HEK293 (cell line): Measurements from ENCODE around the gene SOX13.

ENCODE experiments used
- CTCF ChIA-PET: fragments of 350-600 bp; formaldehyde crosslinking; extraction: SDS; loops from one replicate; lab custom pipeline; 2021; ENCODE audit warnings: antibody characterized with exemption; lab: Yijun Ruan, JAX
- POLR2A ChIA-PET: fragments of 300-600 bp; formaldehyde crosslinking; extraction: SDS; loops from one replicate; lab custom pipeline; 2020; ENCODE audit warnings: antibody characterized with exemption, inconsistent platforms; lab: Yijun Ruan, JAX
- H3K27ac ChIP-seq: fragments of 200-500 bp; sonication (Bioruptor generic); 2 replicates; pipeline ENCODE4 v1.5.1; 2014; ENCODE audit warnings: low read depth, low read length, control low read depth, inconsistent platforms; ENCODE audit errors: extremely low read depth
- H3K36me3 ChIP-seq, 2 experiments: fragments of 200-500 bp in 1 of 2; sonication (Bioruptor generic) in 1 of 2; 1 replicate in 1 of 2; 2 replicates in 1 of 2; pipeline ENCODE4 v1.5.1; 2014 to 2017; ENCODE audit warnings: inconsistent platforms in 2 of 2, low read length in 2 of 2; ENCODE audit not compliant: control insufficient read depth in 2 of 2, insufficient read depth in 1 of 2
- H3K4me1 ChIP-seq: fragments of 200-500 bp; sonication (Bioruptor generic); 2 replicates; pipeline ENCODE4 v1.5.1; 2014; ENCODE audit warnings: mild to moderate bottlenecking, low read length, inconsistent platforms; ENCODE audit not compliant: control insufficient read depth, insufficient read depth
- H3K4me3 ChIP-seq: 2 replicates; pipeline ENCODE4 v1.5.1; 2011; ENCODE audit warnings: low read depth, mild to moderate bottlenecking, control low read depth, low read length, moderate library complexity
- H3K9me3 ChIP-seq: fragments of 200-500 bp; sonication (Bioruptor generic); 2 replicates; pipeline ENCODE4 v1.5.1; 2014; ENCODE audit warnings: low read depth, low read length, inconsistent platforms; ENCODE audit not compliant: control insufficient read depth, insufficient read depth
- AEBP2 ChIP-seq: fragments of 450-650 bp; formaldehyde crosslinking; IDR thresholded peaks from 2 replicates; pipeline ENCODE4 v1.5.1; 2016; ENCODE audit warnings: missing biosample characterization, missing genetic modification characterization, borderline replicate concordance
- FEZF1 ChIP-seq: fragments of 450-650 bp; formaldehyde crosslinking; IDR thresholded peaks from 2 replicates; pipeline ENCODE4 v1.5.1; 2016; ENCODE audit warnings: missing biosample characterization, missing genetic modification characterization
- GFI1B ChIP-seq: fragments of 450-650 bp; formaldehyde crosslinking; IDR thresholded peaks from 2 replicates; pipeline ENCODE4 v1.5.1; 2016; ENCODE audit warnings: missing biosample characterization, missing genetic modification characterization
- GLIS1 ChIP-seq: fragments of 450-650 bp; formaldehyde crosslinking; IDR thresholded peaks from 2 replicates; pipeline ENCODE4 v1.5.1; 2016; ENCODE audit warnings: missing biosample characterization, missing genetic modification characterization
- HIC1 ChIP-seq: fragments of 450-650 bp; formaldehyde crosslinking; IDR thresholded peaks from 2 replicates; pipeline ENCODE4 v1.5.1; 2016; ENCODE audit warnings: missing biosample characterization, missing genetic modification characterization
- OVOL3 ChIP-seq: fragments of 450-650 bp; formaldehyde crosslinking; IDR thresholded peaks from 2 replicates; pipeline ENCODE4 v1.5.1; 2016; ENCODE audit warnings: missing biosample characterization, missing genetic modification characterization
- SALL2 ChIP-seq: fragments of 450-650 bp; formaldehyde crosslinking; IDR thresholded peaks from 2 replicates; pipeline ENCODE4 v1.5.0; 2017; ENCODE audit warnings: missing biosample characterization, mild to moderate bottlenecking, missing genetic modification characterization, borderline replicate concordance
- ZBTB17 ChIP-seq: fragments of 450-650 bp; formaldehyde crosslinking; IDR thresholded peaks from 2 replicates; pipeline ENCODE4 v1.5.1; 2016; ENCODE audit warnings: missing biosample characterization, missing genetic modification characterization
- ZNF157 ChIP-seq: fragments of 450-650 bp; formaldehyde crosslinking; IDR thresholded peaks from 2 replicates; pipeline ENCODE4 v1.5.1; 2016; ENCODE audit warnings: missing biosample characterization, missing genetic modification characterization
- ZNF16 ChIP-seq: fragments of 450-650 bp; formaldehyde crosslinking; IDR thresholded peaks from 2 replicates; pipeline ENCODE4 v1.5.1; 2016; ENCODE audit warnings: low read depth, missing biosample characterization, missing genetic modification characterization
- ZNF19 ChIP-seq: fragments of 450-650 bp; formaldehyde crosslinking; IDR thresholded peaks from 2 replicates; pipeline ENCODE4; 2016; ENCODE audit warnings: missing biosample characterization, missing genetic modification characterization, low read depth
- ZNF214 ChIP-seq: fragments of 450-650 bp; formaldehyde crosslinking; IDR thresholded peaks from 2 replicates; pipeline ENCODE4 v1.5.1; 2017; ENCODE audit warnings: missing biosample characterization, mild to moderate bottlenecking, missing genetic modification characterization, borderline replicate concordance
- ZNF341 ChIP-seq: fragments of 450-650 bp; formaldehyde crosslinking; IDR thresholded peaks from 2 replicates; pipeline ENCODE4; 2016; ENCODE audit warnings: low read depth, missing biosample characterization, missing genetic modification characterization
- ZNF350 ChIP-seq: fragments of 450-650 bp; formaldehyde crosslinking; IDR thresholded peaks from 2 replicates; pipeline ENCODE4 v1.5.0; 2017; ENCODE audit warnings: missing biosample characterization, mild to moderate bottlenecking, missing genetic modification characterization
- ZNF366 ChIP-seq: fragments of 450-650 bp; formaldehyde crosslinking; conservative IDR thresholded peaks from 2 replicates; pipeline ENCODE4 v1.5.1; 2016; ENCODE audit warnings: missing biosample characterization, missing genetic modification characterization
- ZNF558 ChIP-seq: fragments of 450-650 bp; formaldehyde crosslinking; IDR thresholded peaks from 2 replicates; pipeline ENCODE4 v1.5.1; 2016; ENCODE audit warnings: missing biosample characterization, missing genetic modification characterization
- ZNF654 ChIP-seq: fragments of 450-650 bp; formaldehyde crosslinking; IDR thresholded peaks from 2 replicates; pipeline ENCODE4 v1.5.1; 2016; ENCODE audit warnings: low read depth, missing biosample characterization, missing genetic modification characterization
- ZNF658 ChIP-seq: fragments of 450-650 bp; formaldehyde crosslinking; IDR thresholded peaks from 2 replicates; pipeline ENCODE4; 2016; ENCODE audit warnings: missing biosample characterization, missing genetic modification characterization
- ZNF747 ChIP-seq: fragments of 450-650 bp; formaldehyde crosslinking; IDR thresholded peaks from 2 replicates; pipeline ENCODE4 v1.5.1; 2016; ENCODE audit warnings: missing biosample characterization, missing genetic modification characterization
- TF ChIP-seq, protein P1 (sequence below): fragments of 450-650 bp; formaldehyde crosslinking; IDR thresholded peaks from 2 replicates; pipeline ENCODE4 v1.5.1; 2016; ENCODE audit warnings: missing biosample characterization, missing genetic modification characterization
- TF ChIP-seq, protein P2 (sequence below): fragments of 450-650 bp; formaldehyde crosslinking; IDR thresholded peaks from 2 replicates; pipeline ENCODE4 v1.5.1; 2017; ENCODE audit warnings: missing biosample characterization, missing genetic modification characterization

The SOX13 gene

DNA sequence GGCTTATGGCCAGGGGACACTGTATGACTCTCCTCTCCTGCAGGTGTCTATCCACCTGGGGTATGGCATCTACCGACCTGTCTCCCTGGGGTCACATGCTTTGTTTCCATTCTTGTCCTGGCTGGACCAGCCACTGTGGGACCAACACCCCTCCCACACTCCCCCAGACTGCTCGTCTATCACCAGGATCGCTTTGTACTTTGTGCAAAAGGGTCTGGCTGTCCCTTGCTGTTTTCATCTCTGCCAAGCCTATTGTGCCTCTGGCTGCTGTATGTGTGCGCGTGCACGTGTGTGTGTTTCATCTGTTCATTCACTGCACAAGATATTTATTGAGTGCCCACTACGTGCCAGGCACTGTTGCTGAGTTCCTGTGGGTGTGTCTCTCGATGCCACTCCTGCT, 53.5 kb downstream of the SOX13 start (continued):
- TF ChIP-seq ZNF654 (tag by site-specific recombination), result no peak
- TF ChIP-seq AEBP2 (tag by site-specific recombination), result no peak
- TF ChIP-seq ZNF341 (tag by site-specific recombination), result no peak
- no peak for TF ChIP-seq ZNF157
- TF ChIP-seq, protein P1, sequence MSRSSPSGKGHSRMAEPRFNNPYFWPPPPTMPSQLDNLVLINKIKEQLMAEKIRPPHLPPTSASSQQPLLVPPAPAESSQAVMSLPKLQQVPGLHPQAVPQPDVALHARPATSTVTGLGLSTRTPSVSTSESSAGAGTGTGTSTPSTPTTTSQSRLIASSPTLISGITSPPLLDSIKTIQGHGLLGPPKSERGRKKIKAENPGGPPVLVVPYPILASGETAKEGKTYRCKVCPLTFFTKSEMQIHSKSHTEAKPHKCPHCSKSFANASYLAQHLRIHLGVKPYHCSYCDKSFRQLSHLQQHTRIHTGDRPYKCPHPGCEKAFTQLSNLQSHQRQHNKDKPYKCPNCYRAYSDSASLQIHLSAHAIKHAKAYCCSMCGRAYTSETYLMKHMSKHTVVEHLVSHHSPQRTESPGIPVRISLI (tag by site-specific recombination), result no peak

DNA sequence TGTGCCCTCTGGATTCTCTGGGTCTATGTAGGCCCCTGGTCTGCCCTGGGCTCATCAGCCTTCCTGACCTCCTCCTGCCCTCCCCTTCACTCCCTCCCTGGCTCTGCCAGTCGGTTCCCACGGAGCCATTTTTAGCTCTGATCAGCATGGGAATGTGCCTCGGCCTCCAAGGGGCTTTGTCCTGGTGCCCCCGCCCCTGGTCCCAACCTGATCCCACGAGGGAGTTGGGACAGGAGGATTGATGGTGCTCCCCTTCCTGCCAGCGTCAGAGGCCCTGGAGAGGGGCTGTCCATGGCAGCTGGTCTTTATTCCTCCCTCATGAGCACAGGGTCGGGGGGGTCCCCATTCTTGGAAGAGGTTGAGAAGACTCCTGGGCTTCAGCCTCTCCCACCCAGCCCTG, 54.0 kb downstream of the SOX13 start:
- CTCF ChIA-PET, result interaction anchor here (0.9 to 6.0 kb wide), 7 partner anchors 26 to 268 kb away, joined by 3 to 167 read pairs (median 5); partner anchors contain the start of gene SNRPE
- H3K27ac ChIP-seq, result no peak overlapping the region
- POLR2A ChIA-PET, result interaction anchor here (1.1 kb wide), 1 partner anchor 262 kb away, joined by 5 read pairs; no protein-coding TSS in a partner anchor
- H3K36me3 ChIP-seq, result peaks cover 0 to 37% of the 10 kb centered on the region in 2 experiments; a peak in 1 of 3 replicates
- TF ChIP-seq ZNF350, result no peak
- TF ChIP-seq GLIS1, result no peak
- TF ChIP-seq ZNF366 (tag by site-specific recombination), result no peak
- no peak for TF ChIP-seq HIC1 (tag by site-specific recombination)
- TF ChIP-seq ZNF214, result no peak
- TF ChIP-seq FEZF1 (tag by site-specific recombination), result no peak
- TF ChIP-seq, protein P2, sequence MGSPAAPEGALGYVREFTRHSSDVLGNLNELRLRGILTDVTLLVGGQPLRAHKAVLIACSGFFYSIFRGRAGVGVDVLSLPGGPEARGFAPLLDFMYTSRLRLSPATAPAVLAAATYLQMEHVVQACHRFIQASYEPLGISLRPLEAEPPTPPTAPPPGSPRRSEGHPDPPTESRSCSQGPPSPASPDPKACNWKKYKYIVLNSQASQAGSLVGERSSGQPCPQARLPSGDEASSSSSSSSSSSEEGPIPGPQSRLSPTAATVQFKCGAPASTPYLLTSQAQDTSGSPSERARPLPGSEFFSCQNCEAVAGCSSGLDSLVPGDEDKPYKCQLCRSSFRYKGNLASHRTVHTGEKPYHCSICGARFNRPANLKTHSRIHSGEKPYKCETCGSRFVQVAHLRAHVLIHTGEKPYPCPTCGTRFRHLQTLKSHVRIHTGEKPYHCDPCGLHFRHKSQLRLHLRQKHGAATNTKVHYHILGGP, result no peak
- TF ChIP-seq ZBTB17, result no peak
- no peak for TF ChIP-seq OVOL3 (tag by site-specific recombination)
- no peak for TF ChIP-seq GFI1B (tag by site-specific recombination)
- no peak for TF ChIP-seq SALL2 (tag by site-specific recombination)
- no peak for TF ChIP-seq ZNF558
- TF ChIP-seq ZNF19 (tag by site-specific recombination), result no peak
- no peak for TF ChIP-seq ZNF16 (tag by site-specific recombination)
- TF ChIP-seq ZNF658 (tag by site-specific recombination), result no peak
- no peak for TF ChIP-seq ZNF747 (tag by site-specific recombination)
- no peak overlapping the region for H3K4me3 ChIP-seq
- H3K9me3 ChIP-seq, result no peaks in the 10 kb centered on the region
- H3K4me1 ChIP-seq, result 0 out of 2 replicates have a peak, but pooled peaks cover 3% of the 10 kb centered on the region
